Activated naive CD8-positive, alpha-beta T cell treated with anti-CD3 and anti-CD28 coated beads, Interleukin-2, amount 10 ng/mL, durations not matched to agents 7 days and 5 days (primary cell): ENCODE data around the gene ZEB1. TPM values are rescaled to one million over a fixed set of nuclear protein-coding genes. Genes with fewer than 3 reads are reported as not detected.
"Not testable (repeated sequence)": the region's sequence is repeated elsewhere in the genome, so short reads cannot be mapped to it uniquely, and the experiment has no call there.

Source experiments
- ATAC-seq: fragments of 150-1000 bp; cut with Tn5 transposase; one replicate; pipeline ENCODE4 v1.10.0; 2021; ENCODE audit warnings: low read depth, moderate library complexity
- POLR2A ChIA-PET: fragments of 350-600 bp; sonication (Branson Sonifier 250); formaldehyde crosslinking; loops from one replicate; lab custom pipeline; 2021; ENCODE audit warnings: antibody characterized with exemption; lab: Charles Lee
- DNase-seq: peaks from one replicate; pipeline ENCODE4 v3.0.0; 2021
- H3K27ac Mint-ChIP-seq: one replicate; pipeline ENCODE4 v1.8.0; 2022; ENCODE audit warnings: mild to moderate bottlenecking, mixed read lengths
- H3K27me3 Mint-ChIP-seq: one replicate; pipeline ENCODE4 v1.8.0; 2022; ENCODE audit warnings: mild to moderate bottlenecking, moderate library complexity, mixed read lengths
- H3K36me3 Mint-ChIP-seq: one replicate; pipeline ENCODE4 v1.8.0; 2021; ENCODE audit warnings: mild to moderate bottlenecking, mixed read lengths
- H3K4me1 Mint-ChIP-seq: one replicate; pipeline ENCODE4 v1.8.0; 2021; ENCODE audit warnings: mixed read lengths
- H3K4me3 Mint-ChIP-seq: one replicate; pipeline ENCODE4 v1.8.0; 2022; ENCODE audit warnings: mild to moderate bottlenecking, moderate library complexity, mixed read lengths
- H3K9me3 Mint-ChIP-seq: one replicate; pipeline ENCODE4 v1.8.0; 2021; ENCODE audit warnings: mixed read lengths
- total RNA-seq, 2 experiments: library from RNA; stranded (reverse); gene quantifications; one replicate each; pipeline ENCODE4 v1.2.3, GENCODE V29; 2021

ZEB1 gene
- total RNA-seq, 2 experiments from 2014 or later, result 40.2 to 42.6 TPM

DNA sequence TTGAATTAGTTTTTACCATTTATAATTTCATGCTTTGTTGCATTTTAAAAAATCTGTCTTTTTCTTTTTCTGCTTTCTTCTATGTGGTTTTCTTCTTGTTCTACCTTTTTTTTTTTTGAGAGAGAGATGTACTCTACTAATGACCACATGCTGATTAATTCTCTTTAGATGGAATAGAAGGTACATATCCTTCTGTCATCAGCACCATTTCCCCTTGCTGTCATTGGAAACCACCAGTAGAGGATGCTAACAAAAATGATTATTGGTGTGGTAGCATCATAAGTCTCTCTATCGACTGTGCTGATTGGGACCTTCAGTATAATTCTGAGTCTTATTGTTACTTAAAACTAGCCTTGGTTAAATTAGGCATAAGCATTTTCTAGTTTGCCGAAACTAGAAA is 3.6 kb downstream of the ZEB1 start:
- no peaks in the 10 kb centered on the region for H3K27me3 Mint-ChIP-seq
- peak overlapping the region; percentile 66 for H3K4me3 Mint-ChIP-seq
- H3K27ac Mint-ChIP-seq, result peak overlapping the region; percentile 63
- peaks cover 30% of the 10 kb centered on the region for H3K4me1 Mint-ChIP-seq
- ATAC-seq (no peak), DNase-seq (no peak)
- POLR2A ChIA-PET, result no interaction called here
- no peaks in the 10 kb centered on the region for H3K9me3 Mint-ChIP-seq
- no peaks in the 10 kb centered on the region for H3K36me3 Mint-ChIP-seq

DNA sequence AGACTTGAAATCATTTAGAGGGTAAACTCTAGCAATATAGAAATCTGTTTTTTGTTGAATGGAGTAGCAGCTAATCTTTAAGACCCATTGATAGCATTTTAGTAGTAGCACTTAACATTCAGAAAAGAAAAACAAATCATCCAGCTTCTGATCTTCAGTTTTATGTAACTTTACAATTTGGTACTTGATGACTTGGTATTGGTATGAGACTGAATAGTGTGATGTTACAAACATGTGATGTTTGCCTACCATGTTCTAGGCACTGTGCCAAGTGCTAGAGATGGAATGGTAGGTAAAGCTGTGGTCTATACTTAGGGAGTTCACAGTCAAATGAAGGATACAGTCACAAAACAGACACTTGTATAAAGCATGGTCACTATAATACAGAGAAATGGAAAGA is 21.3 kb downstream of the ZEB1 start:
- POLR2A ChIA-PET, result interaction anchor here (0.7 kb wide), 1 partner anchor 22 kb away, joined by 3 read pairs; no protein-coding TSS in a partner anchor
- no peaks in the 10 kb centered on the region for H3K27me3 Mint-ChIP-seq
- DNase-seq (no peak), ATAC-seq (no peak)
- H3K4me1 Mint-ChIP-seq, result peaks cover 5% of the 10 kb centered on the region
- H3K27ac Mint-ChIP-seq, result no peak overlapping the region
- H3K36me3 Mint-ChIP-seq, result peaks cover 5% of the 10 kb centered on the region
- H3K4me3 Mint-ChIP-seq, result no peak overlapping the region
- H3K9me3 Mint-ChIP-seq, result no peaks in the 10 kb centered on the region

DNA sequence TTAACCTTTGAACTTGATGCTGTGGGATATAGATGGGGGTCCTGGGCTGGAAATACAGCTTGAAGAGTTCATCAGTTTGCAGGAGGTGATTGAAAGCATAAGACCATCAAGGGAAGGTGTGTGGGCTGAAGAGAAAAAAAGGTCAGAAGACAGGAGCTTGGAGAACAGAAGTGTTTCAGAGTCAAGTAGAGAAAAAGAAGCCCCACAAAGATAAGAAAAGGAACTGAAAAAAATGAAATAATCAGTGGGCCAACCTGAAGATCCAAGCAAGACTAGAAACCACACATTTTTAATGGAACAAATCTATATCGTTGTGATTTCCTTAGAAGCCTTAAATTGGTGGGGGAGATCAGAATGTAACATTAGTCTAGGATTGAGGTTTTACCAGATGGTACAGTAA is 22.5 kb downstream of the ZEB1 start:
- H3K4me3 Mint-ChIP-seq, result no peak overlapping the region
- no peak for ATAC-seq
- H3K4me1 Mint-ChIP-seq, result peaks cover 7% of the 10 kb centered on the region
- H3K27ac Mint-ChIP-seq, result no peak overlapping the region
- POLR2A ChIA-PET, result no interaction called here
- no peaks in the 10 kb centered on the region for H3K27me3 Mint-ChIP-seq
- H3K9me3 Mint-ChIP-seq, result no peaks in the 10 kb centered on the region
- H3K36me3 Mint-ChIP-seq, result peaks cover 5% of the 10 kb centered on the region
- DNase-seq, result no peak

DNA sequence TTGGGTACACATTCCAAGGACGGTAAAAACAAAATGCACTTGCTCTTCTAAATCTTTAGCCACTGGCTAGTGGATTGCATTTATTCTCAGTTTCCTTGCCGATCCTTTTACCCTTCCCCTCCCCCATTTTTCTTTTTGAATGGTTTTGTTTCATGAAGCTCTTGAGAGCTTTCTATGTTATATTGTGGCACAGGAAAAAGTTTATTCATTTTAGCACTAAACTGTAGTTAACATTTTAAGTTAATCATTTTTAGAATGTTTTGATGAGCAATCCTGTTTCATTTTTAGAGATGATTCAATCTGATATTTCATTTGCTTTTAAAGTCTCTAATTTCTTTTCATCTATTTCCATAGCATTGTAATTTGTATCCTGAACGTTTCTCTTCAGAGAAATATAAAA is 24.0 kb downstream of the ZEB1 start:
- no peak for DNase-seq
- no peak overlapping the region for H3K27ac Mint-ChIP-seq

DNA sequence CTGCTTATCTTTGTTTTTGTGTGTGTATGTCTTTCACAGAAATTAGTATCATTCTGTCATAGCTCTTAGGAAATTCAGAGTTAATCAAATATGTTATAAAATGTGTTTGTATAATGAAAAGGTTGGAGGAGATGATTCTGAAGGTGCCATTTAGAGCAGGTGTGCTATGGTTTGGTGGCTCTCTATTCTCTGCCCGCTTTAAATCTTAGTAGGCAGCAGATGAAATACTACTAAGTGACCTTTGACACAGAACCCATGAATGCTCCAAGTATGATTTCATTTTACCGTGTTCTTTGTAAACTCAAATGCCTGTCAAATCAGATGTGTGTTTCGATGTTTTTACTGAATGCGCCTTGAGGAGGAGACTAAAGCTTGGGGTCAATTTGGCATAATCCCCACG is 24.5 kb downstream of the ZEB1 start:
- Mint-ChIP-seq H3K4me3 (no peak overlapping the region), H3K9me3 (no peaks in the 10 kb centered on the region), H3K27ac (no peak overlapping the region), H3K4me1 (peaks cover 24% of the 10 kb centered on the region), H3K27me3 (no peaks in the 10 kb centered on the region), H3K36me3 (peaks cover 4% of the 10 kb centered on the region)
- no peak for DNase-seq
- no peak for ATAC-seq
- POLR2A ChIA-PET, result no interaction called here

More for the DNA sequence above, 24.0 kb downstream of the ZEB1 start:
- Mint-ChIP-seq H3K36me3 (peaks cover 4% of the 10 kb centered on the region), H3K4me3 (peak overlapping the region; percentile 50), H3K4me1 (peaks cover 19% of the 10 kb centered on the region), H3K27me3 (no peaks in the 10 kb centered on the region), H3K9me3 (no peaks in the 10 kb centered on the region)
- POLR2A ChIA-PET, result no interaction called here
- ATAC-seq, result no peak

DNA sequence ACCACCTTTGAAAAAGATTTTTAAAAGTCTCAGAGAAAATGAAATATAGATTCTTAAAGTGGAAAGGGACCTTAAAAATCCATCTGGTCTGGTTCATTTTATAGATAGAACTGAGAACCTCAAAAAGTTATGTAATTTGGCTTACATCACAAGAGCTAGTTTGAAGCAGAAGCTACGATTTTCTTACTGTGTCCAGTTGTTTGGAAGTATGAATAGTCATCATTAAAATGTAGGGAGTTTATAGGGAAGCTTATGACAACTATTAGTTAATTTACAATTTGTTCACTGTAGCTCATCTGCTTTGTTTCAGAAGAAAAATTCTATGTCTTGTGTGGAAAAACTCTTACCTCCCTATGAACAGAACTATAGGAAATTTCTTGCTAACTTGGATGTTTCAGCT is 26.9 kb downstream of the ZEB1 start:
- Mint-ChIP-seq H3K9me3 (no peaks in the 10 kb centered on the region), H3K4me1 (peaks cover 35% of the 10 kb centered on the region), H3K27ac (no peak overlapping the region), H3K27me3 (no peaks in the 10 kb centered on the region), H3K4me3 (no peak overlapping the region), H3K36me3 (peaks cover 4% of the 10 kb centered on the region)
- DNase-seq, result no peak
- POLR2A ChIA-PET, result interaction anchor here (0.6 kb wide), 1 partner anchor 408 kb away, joined by 3 read pairs; no protein-coding TSS in a partner anchor
- no peak for ATAC-seq

DNA sequence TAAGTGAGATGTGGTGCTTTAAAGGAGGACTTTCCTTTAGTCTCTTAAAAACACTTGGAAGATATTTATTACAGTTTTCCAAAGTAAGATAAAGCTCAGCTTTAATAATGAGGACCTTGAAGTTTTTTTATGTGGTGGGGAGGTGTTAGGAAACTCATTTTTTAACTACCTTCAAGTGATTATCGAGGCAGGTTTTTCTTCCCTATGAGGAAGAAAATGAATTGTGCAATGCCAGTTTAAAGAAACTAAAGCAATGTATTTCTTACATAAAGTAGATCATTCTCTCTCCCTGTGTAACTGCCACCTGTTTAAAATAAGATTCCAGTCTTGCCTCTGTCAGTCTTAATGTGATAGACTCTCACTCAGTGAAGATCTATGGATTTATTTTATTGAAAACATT is 27.9 kb downstream of the ZEB1 start:
- no peak overlapping the region for H3K4me3 Mint-ChIP-seq
- H3K27me3 Mint-ChIP-seq, result no peaks in the 10 kb centered on the region
- DNase-seq (no peak), ATAC-seq (no peak)
- POLR2A ChIA-PET, result no interaction called here
- H3K27ac Mint-ChIP-seq, result no peak overlapping the region
- H3K36me3 Mint-ChIP-seq, result peaks cover 4% of the 10 kb centered on the region
- H3K4me1 Mint-ChIP-seq, result peaks cover 35% of the 10 kb centered on the region
- H3K9me3 Mint-ChIP-seq, result no peaks in the 10 kb centered on the region

DNA sequence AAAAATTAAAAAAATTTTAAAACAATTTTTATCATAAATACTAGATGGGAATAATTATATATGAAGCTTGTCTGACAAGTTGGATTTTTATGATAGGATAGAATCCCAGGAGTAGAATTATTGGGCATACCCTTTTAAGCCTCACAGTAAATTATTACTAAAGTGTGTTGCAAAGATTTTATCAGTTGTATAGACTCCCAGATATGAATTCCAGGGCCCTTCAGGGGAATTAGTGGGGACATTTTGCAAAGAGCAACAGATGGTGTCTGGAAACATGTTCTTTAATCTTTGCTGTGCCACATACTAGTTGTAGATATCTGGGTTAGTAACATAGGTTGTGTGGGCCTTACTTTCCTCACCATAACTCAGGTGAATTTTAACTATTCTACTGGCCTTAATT is 28.7 kb downstream of the ZEB1 start:
- POLR2A ChIA-PET, result no interaction called here
- peak overlapping the region; percentile 11 for H3K27ac Mint-ChIP-seq
- peaks cover 40% of the 10 kb centered on the region for H3K4me1 Mint-ChIP-seq
- ATAC-seq, result no peak
- DNase-seq, result no peak
- H3K36me3 Mint-ChIP-seq, result peaks cover 4% of the 10 kb centered on the region
- no peaks in the 10 kb centered on the region for H3K27me3 Mint-ChIP-seq
- H3K9me3 Mint-ChIP-seq, result no peaks in the 10 kb centered on the region
- peak overlapping the region; percentile 65 for H3K4me3 Mint-ChIP-seq

DNA sequence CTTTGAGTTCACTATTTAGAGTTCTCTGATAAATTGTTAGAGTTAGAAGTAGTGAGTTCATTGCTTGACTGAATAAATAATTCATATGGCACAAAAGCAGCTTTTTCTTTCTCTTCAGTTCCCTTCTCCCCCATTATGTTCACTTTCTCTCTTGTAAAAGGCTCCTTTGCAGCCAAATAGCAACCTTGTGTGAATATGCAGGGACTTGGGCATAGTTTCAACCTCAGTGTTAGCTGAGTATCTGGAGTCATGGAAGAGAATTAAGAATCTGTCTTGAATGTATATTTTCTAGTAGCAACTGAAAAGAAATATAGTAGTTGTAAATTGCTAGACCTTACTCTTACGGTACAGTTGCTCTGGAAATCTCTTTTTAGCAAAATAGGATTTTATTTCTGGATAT is 31.9 kb downstream of the ZEB1 start:
- ATAC-seq (no peak), DNase-seq (no peak)
- POLR2A ChIA-PET, result no interaction called here
- Mint-ChIP-seq H3K27ac (no peak overlapping the region), H3K36me3 (peaks cover 7% of the 10 kb centered on the region), H3K9me3 (no peaks in the 10 kb centered on the region), H3K27me3 (no peaks in the 10 kb centered on the region), H3K4me3 (no peak overlapping the region), H3K4me1 (peaks cover 46% of the 10 kb centered on the region)

DNA sequence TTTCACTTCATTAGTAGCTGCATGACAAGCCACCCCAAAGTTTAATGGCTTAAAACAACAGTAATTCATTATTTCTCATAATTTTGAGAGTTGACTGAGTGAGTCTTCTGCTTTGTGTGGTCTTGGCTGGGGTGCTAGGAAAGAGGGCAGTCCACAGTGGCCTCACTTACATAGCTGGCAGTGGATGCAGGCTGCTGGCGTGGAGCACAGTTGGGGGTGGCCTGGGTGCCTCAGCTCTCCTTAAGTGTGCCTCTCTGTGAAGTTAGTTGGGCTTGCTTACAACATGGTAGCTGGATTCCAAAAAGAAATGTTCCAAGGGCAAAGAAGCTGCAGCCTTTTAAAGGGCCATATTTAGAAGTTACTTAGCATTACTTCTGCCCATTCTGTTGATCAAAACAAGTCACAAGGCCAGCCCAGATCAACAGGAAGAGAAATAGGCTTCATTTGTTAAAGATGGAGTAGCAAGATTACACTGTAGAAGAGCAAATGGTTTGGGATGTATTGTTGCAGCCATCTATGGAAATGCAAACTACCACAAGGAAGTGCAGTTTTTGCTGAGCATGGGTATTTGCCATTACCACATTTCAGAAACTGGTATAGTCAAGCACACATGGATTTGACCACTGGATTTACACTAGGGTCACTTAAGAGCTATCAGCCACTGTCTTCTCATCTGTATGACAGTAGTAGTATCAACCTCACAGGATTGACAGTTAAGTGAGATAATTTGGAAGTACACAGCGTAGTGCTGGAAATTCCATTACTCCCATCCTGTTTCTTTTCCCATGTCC is 33.6 kb downstream of the ZEB1 start:
- H3K4me3 Mint-ChIP-seq, result no peak overlapping the region
- H3K4me1 Mint-ChIP-seq, result peaks cover 37% of the 10 kb centered on the region
- ATAC-seq (no peak), DNase-seq (no peak)
- H3K36me3 Mint-ChIP-seq, result peaks cover 10% of the 10 kb centered on the region
- no peak overlapping the region for H3K27ac Mint-ChIP-seq
- POLR2A ChIA-PET, result no interaction called here
- H3K9me3 Mint-ChIP-seq, result no peaks in the 10 kb centered on the region
- H3K27me3 Mint-ChIP-seq, result no peaks in the 10 kb centered on the region

DNA sequence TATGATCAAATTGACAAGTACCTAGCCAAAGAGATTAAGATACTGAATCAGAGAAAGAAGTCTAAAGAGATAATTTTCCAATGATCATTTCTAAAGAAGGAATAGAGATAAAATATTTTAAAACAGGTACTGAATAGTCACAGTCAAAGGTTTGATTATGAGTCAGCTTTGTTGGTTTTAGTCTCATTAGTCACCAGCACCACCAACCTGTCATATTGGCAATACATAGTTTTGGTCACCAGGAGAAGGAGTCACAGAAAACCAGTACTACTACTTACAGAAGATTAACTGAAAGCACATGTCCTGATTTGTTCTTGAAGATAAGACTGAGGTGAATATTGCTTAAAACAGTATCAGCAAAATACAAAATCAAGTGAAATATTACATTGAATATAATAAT is 34.6 kb downstream of the ZEB1 start:
- Mint-ChIP-seq H3K4me3 (no peak overlapping the region), H3K27ac (no peak overlapping the region), H3K36me3 (peaks cover 13% of the 10 kb centered on the region), H3K4me1 (peaks cover 28% of the 10 kb centered on the region), H3K9me3 (no peaks in the 10 kb centered on the region), H3K27me3 (no peaks in the 10 kb centered on the region)
- POLR2A ChIA-PET, result no interaction called here
- DNase-seq (no peak), ATAC-seq (peak; percentile 89)

DNA sequence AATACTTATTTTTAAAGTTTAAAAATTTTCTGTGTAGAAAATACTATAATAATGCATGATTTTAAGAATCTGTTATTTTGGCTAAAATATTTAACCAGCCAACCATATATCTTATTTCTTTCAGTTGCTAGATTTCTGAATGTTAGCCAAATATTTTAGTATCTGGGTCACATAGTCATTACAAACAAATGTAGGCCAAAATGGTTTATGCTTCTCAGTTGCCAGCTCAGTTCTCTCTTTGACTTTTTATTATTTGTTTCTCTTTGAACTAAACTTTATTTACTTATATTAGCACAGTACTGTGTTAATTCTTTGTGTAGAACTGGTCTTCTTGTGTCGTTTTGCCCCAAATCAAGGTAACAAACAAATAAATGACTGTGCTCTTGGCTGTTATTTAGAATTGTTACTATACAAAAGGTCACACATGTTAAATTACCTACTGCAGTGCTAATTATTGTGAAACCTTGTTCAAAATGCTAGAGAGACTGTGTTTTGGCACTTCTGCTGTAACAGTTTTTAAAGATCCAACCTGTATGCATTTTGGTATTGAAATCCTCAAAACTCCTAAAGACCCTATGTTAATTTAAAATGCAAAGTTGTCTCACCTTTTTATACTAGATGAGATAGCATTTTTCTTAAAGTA is 39.8 kb downstream of the ZEB1 start:
- POLR2A ChIA-PET, result no interaction called here
- no peaks in the 10 kb centered on the region for H3K27me3 Mint-ChIP-seq

DNA sequence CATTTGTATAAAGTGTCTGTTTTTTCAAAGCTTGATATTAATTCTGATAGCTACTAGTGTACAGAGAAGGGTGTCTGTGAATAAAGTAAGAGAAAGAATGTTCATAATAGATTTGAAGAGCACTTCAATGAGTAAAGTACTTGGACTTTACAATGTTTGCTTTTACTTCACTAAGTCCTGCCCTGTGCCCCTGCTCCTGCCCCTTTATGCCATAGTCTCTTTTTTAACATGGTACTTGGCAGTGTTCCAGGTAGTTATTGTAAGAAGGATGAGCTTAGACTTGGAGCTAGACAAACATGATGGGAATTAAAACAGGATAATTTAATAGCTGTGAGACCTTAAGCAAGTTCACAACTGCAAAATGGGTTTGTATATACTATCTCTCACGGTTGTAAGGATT is 41.0 kb downstream of the ZEB1 start:
- no peaks in the 10 kb centered on the region for H3K9me3 Mint-ChIP-seq
- no peaks in the 10 kb centered on the region for H3K27me3 Mint-ChIP-seq
- DNase-seq, result no peak
- no peak overlapping the region for H3K27ac Mint-ChIP-seq
- no peak overlapping the region for H3K4me3 Mint-ChIP-seq
- POLR2A ChIA-PET, result no interaction called here
- H3K36me3 Mint-ChIP-seq, result peaks cover 38% of the 10 kb centered on the region
- peaks cover 3% of the 10 kb centered on the region for H3K4me1 Mint-ChIP-seq
- no peak for ATAC-seq

More for the DNA sequence above, 39.8 kb downstream of the ZEB1 start:
- ATAC-seq (no peak), DNase-seq (no peak)
- Mint-ChIP-seq H3K9me3 (no peaks in the 10 kb centered on the region), H3K4me3 (no peak overlapping the region), H3K4me1 (peaks cover 5% of the 10 kb centered on the region), H3K36me3 (peaks cover 36% of the 10 kb centered on the region), H3K27ac (no peak overlapping the region)

DNA sequence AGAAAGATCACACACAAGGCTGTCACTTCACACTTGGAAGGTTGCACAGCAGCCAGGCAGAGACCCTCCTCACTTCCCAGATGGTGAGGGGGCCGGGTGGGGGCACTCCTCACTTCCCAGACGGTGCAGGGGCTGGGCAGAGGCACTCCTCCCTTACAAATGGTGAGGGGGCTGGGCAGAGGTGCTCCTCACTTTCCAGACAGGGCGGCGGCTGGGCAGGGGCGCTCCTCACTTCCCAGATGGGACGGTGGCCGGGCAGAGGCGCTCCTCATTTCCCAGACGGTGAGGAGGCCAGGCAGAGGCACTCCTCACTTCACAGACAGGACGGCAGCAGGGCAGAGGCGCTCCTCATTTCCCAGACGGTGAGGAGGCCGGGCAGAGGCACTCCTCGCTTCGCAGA is 42.5 kb downstream of the ZEB1 start:
- H3K4me3 Mint-ChIP-seq, POLR2A ChIA-PET, H3K27ac Mint-ChIP-seq, ATAC-seq, H3K9me3 Mint-ChIP-seq, H3K27me3 Mint-ChIP-seq, DNase-seq, H3K4me1 Mint-ChIP-seq: not testable (repeated sequence)
- peaks cover 34% of the 10 kb centered on the region for H3K36me3 Mint-ChIP-seq
